Activated CD8-positive, alpha-beta memory T cell treated with anti-CD3 and anti-CD28 coated beads for 1 hour (primary cell): ENCODE results near the gene WWC2.
"Not testable (repeated sequence)": the region's sequence is repeated elsewhere in the genome, so short reads cannot be mapped to it uniquely, and the experiment has no call there.

ENCODE experiments used
- DNase-seq, 2 donors: peaks; one replicate each; pipeline ENCODE4 v3.0.0-alpha.2; 2020; ENCODE audit warnings: low read depth in 1 of 2; ENCODE audit errors: extremely low read depth in 1 of 2

The WWC2 gene

DNA sequence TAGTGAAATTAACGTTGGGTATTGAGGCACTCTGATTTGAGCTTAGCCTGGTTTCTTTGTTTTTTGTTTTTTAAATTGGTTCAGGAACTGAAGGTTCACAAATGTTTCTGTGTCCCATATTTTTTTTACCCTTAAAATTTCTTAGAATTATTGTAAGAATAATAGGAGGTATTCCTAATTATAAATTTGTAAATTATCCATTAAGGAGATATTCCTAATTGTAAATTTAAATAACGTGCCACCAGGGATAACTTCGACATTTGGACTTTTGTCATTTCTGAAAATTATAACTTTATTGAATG is 1.2 kb downstream of the WWC2 start:
- no peak for DNase-seq

DNA sequence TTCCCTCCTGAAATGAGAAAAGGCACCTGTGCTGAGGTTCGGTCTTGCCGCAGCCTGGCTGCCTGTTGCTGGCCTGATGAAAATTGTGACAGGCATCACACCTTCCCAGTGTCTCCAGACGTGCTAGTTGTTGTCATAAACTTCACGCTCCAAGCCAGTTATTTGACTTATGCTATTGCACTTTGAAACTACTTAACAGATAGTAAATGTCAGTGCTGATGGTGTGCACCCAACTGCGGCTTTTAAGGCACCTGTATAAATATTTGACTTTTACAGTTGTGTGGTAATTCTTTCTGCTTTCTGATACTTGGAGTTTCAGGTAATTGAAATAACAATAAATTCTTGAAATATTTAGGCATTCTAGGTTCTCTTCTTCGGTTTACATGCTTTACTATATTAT is 1.8 kb downstream of the WWC2 start:
- DNase-seq, result no peak

DNA sequence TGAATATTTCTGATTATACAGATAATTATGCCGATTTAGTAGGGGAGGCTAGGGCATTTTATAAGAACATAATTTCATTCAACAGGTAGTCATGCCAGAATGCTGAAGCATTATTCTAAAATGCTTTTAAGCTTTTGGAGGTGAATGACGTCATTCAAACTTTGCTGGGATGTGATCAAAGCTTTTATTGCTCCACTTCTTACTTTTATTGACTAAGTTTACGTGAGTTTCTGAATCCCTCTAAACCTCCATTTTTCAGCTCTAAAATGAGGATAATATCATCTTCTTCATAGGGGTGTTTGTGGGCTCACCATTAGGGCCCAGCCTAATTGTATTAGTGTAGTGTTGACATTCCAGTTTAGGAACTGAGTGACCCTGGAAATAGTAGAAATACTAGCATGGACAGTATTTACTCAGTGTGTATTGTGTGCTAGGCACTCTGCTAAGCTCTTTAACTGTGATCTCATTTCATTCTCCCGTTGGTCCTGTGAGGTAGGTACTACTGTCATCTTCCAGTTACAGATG is 3.0 kb downstream of the WWC2 start:
- DNase-seq, result no peak

DNA sequence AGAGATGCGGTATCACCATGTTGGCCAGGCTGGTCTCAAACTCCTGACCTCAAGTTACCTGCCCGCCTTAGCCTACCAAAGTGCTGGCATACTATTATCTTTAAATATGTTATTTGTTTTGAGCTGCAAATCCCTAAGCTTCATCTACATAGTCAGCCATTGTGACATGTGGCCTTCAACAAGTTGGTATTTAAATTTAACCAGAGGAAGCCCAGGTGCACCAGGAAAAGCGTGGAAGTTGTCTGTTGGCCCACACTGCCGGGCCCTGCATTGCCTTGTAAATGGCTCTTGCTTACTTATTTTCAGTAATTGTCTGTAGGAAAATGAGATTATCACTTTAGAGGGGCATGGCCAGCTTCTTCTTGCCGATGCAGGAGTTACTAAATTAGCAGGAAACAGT is 6.0 kb downstream of the WWC2 start:
- no peak for DNase-seq

DNA sequence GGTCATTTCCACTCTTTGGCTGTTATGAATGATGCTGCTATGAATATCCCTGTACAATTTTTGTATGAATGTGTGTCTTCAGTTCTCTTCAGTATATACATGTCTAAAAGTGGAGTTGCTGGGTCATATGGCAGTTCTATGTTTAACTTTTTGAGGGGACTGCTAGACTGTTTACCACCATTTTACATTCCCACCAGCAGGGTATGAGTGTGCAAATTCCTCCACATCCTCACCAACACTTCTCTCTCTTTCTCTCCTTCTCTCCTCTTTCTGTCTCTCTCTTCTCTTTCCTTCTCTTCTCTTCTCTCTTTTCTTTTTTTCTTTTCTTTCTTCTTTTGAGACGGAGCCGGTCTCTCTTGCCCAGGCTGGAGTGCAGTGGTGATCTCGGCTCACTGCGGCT is 7.8 kb downstream of the WWC2 start:
- no peak for DNase-seq

DNA sequence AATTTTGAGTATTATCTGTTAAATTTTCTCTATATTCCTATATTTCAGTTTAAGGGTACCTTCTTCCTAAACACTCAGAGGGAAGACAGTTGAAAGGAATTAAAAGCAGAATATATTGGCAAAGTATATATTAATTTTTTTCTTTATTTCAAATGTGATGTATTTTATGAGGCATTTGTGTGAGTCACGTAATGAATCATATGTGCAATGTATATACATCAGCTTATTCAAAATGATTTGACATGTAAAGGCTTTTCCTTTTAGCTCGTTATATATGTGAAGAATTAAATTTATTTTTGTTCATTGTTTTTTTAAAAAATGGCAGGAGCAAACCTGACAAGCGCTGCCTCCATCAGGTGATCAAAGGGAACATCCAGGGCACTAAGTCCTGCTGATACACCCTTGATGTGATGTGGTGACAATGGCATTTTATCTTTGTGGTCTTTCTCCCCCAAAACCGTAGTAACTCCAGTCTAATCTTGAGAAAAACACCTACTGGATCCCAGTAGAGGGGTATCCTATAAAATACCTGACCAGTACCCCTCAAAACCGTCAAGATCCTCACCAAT is 8.9 kb downstream of the WWC2 start:
- no peak for DNase-seq

DNA sequence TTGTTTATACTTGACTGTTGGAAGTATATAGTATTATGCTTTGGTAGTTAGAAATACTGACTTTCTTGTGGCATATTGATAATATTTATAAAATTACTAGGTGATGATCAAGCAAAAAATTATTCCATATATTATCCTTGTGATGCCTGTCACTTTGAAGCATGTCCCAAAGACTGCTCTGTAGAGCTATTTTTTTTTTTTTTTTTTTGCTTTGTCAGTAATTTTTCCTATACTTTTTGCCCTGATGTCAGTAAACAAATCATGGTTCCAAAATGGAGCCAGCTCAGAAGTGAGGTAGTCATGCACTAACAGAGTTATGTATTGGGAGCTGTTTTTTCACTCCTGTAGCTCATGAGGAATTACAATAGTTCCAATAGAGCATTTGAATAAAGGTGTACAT is 11.2 kb downstream of the WWC2 start:
- DNase-seq, result no peak

DNA sequence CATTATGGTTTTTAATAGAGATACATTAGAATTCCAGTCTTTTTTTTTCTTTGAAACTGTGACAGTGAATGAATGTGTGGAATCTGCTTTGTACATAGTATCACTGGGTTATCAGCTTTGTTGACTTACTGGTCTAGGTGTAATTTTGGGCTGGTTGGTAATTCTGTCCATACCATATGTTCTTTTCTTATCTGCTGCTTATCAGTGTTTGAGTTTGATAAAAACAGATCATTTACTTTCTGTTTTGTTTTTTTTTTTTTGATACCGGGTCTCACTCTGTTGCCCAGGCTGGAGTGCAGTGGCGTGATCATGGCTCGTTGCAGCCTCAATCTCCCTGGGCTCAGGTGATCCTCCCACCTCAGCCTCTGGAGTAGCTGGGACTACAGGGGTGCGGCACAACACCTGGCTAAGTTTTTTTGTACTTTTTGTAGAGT is 12.4 kb downstream of the WWC2 start:
- DNase-seq, result no peak

DNA sequence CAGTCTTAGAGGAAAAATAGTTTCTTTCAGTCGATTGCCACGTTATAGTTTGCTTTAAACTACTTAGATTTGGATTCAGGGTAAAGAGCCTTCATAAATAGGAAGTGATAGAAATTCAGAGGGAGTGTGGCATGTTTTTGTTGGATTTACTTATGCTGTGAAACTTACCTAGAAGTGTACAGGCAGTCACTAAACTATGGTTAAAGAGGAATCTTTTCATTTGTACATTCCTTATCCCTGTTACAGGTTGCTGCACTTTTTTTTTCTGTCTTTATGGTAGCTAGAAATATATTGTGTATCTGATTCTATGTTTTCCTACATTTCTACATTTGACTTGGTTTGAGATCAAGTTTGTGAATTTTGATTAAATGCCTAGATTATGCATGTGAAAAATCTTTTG is 19.1 kb downstream of the WWC2 start:
- no peak for DNase-seq

DNA sequence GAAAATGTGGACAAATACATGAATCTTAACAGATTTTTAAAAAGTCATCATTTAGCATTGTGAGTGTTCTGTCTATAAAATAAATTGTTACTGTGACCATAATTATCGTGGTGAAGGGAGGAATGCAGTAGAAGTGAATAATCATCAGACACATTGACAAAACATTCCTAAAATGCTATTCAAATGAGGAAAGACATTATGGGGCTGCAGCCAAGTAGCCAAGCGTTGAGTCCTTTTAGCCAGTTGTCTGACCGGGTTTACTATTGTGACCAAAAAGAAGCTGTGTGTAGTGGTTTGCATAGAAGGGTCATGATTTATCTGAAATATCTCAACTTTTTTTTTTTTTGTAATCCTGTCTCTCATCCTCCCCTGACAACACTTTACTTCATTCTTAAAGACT is 19.5 kb downstream of the WWC2 start:
- no peak for DNase-seq

DNA sequence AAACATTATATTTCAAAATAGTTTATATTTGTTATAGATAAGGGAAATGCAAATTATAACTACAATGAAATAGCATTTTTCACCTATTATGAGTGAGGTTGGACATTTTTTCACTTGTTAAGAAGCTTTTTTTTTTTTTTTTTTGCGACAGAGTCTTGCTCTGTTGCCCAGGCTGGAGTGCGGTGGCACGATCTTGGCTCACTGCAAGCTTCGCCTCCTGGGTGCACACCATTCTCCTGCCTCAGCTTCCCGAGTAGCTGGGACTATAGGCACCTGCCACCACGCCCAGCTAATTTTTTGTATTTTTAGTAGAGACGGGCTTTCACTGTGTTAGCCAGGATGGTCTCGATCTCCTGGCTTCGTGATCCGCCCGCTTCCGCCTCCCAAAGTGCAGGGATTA is 22.6 kb downstream of the WWC2 start:
- DNase-seq, result not testable (repeated sequence)

DNA sequence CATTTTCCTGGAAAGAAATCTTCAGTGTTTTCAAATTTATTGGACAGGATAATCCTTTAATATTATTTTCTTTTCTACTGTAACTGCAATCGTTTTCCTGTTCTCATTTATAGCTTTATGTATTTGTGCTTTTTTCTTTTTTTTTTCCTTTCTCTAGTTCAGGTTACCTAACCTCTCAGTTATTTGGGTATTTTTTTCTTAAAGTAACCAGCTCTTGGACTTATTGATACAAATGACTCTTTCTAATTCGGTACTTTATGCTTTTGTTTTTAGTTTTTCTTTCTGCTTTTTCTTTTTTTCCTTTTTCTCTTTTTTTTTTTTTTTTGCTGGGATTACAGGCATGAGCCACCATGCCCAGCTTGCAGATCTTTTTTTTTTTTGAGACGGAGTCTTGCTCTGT is 25.2 kb downstream of the WWC2 start:
- no peak for DNase-seq

DNA sequence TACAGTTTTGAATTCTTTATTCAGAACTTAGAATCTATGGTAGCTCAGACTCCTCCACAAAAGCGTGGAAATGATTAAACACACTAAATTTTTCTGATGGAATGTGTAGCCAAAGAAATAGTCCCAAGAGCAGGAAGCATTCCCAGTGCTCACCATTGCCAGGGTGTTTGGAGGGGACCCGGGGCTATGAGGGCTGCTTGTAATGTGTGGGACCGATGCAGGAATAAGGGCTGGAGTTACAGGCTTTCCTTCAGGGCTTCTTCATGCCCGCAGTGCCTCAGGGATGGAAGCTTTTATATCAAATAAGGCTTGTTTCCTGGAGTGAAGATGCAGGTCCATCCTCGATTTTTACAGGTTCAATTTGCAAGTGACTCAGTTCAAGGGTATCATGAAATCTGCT is 25.8 kb downstream of the WWC2 start:
- no peak for DNase-seq

DNA sequence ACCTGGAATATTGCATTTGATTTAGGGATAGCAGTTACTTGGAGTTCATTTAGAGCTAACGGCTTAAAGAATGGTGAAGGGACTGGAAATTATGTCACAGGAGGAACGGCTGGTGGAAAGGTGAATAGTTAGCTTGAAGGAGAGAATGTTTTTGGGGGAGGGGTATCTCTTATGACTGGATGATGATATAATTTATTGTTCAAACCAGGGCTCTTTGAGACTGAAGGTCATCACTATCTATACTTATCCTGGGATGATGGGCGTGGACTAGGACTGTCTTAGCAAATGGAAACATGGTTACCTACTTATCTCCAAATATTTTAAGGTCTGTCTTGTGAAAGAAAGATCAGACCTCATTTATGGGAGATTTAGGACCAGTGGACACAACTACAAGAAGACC is 30.1 kb downstream of the WWC2 start:
- no peak for DNase-seq

DNA sequence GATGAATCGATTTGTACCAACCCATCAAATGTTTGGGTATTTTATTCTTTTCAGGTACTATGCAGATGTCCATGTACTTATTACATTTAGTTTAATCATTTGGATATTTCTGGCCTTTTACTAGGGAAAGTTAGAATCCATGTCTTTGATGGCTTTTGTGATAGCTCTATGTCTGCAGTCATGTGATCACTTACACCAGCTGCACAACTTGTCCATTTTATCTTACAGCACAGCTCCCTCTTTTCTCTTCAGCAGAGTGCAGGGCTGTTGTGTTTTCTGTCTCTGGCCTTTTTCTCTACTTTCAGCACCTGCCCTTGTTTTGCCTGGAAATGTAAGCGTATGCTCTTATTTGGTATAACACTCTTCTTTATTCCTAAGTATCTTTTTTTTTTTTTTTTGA is 30.6 kb downstream of the WWC2 start:
- DNase-seq, result no peak

DNA sequence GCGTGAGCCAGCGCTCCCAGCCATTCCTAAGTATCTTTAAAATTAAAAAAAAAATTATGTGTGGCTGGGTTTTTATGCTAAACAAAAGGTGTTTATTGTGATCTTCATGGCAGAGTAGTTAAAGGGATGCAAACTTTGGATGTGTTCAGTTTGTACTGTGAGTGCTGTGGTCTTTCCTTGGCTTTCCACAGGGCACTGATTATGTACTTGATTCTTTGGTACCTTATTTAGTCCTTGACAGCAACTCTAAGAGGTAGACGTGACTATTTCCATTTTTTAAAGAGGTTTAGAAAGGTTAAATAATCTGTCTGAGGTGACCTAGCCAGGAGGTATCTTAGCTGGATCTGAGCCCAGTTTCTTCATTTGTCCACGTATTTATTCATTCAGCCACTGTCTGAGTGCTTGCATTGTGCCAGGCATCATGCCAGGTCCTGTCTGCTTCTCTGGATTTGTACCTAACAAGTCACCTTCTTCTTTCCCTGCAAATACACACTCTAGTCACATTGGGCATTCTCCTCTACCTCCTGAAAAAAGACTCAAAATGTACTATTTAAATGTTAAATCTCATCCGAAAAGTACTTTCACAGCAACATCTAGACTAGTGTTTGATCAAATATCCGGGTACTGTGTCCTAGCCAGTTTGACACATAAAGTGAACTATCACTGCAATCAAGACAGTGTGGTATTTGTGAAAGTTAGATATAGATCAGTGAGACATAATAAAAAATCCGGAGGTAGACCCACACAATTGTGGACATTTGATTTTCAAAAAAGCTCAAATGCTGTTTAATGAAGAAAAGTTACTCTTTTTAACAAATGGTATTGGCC is 31.5 kb downstream of the WWC2 start:
- DNase-seq, result no peak

DNA sequence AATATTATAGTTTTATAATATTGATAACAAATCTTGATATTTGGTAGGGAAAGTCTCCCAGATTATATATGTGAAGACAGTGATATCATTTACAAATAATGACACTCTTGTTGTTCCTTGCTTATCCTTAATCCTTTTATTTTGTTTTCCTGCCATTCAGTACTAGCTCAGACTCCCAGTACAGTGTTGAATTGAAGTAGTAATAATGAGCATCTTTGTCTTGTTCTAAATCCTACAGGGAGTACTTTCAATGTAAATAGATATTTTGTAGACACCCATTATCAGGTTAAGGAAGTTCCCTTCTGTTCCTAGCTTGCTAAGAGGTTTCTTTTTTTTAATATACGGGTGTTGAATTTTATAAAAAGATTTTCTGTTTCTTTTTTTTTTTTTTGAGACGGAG is 33.0 kb downstream of the WWC2 start:
- DNase-seq, result no peak

DNA sequence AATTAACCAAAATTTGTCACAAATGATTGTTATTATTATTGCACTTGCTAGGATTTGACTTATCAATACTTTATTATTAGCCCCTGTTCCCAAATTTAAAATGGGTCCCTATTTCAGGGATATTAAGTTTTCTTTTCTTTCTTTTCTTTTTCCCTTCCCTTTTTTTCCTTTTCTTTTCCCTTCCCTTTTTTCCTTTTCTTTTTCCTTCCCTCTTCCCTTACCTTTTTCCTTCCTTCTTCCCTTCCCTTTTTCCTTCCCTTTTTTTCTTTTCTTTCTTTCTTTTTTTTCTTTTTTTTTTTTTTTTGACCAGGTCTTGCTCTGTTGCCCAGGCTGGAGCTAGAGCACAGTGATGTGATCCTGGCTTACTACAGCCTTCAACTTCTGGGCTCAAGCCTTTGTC is 33.8 kb downstream of the WWC2 start:
- no peak for DNase-seq

DNA sequence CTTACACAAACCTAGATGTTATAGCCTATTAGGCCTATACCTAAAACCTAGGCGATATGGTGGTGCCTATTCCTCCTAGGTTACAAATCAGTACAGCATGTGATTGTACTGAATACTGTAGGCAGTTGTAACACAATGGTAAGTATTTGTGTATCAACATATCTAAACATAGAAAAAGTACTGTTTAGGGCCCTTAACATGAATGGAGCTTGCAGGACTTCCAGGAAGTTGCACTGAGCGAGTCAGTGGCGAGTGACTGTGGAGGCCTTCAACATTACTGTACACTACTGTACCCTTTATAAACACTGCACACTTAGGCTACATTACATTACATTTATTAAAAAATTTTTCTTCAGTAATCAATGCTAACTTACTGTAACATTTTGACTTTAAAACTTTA is 37.8 kb downstream of the WWC2 start:
- DNase-seq, result no peak

DNA sequence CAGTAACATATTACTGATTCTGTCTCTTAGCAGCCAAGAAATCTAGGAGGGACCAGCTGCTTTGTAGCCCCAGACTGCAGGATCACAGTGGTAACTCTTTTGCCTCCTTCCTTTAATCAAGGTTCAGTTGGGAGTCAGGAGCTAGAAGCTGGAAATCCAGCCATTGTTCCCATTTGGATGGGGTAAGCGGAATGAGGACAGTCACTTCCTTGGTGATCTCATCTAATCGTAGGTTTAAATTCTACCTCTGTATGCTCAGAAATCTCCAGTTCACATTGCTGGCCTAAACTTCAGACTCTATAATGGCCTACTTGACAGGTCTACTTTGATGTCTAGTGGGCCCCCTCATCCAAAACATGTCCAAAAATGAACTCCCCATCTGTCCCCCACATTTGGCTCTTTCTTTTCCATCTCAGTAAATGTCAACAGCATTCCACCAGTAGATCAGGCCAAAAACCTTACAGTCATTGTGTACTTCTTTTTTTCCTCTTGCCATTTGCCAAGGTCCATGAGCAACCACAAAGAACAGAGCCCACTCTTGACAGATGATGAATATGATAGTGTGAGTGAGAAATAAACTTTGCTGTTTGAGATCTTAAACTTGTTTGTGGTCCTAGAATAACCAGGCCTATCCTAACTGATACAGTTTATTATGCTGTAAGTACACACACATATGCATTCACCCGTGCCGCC is 40.1 kb downstream of the WWC2 start:
- no peak for DNase-seq

DNA sequence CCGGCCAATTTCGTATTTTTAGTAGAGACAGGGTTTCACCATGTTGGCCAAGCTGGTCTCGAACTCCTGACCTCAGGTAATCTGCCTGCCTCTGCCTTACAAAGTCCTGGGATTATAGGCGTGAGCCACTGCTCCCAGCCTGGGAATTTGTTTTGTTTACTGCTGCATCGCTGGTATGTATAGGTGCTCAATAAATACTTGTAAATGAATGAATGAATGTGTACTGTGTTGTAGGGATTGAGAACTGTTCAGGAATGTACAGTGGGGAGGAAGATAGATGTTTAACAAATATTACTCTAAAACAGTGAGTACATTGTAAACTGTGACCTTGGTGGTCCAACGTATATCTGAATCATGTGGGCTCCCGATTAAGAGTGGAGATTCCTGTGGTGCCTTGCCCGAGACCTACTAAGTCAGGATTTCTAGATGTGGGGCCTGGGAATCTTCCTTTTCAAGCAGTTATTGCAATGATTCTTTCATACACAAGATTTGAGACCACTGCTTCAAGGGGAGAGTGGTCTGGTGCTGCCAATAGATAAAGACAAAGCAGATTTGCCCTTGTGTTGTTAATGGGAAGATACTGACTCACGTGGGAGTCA is 41.0 kb downstream of the WWC2 start:
- DNase-seq, result no peak

DNA sequence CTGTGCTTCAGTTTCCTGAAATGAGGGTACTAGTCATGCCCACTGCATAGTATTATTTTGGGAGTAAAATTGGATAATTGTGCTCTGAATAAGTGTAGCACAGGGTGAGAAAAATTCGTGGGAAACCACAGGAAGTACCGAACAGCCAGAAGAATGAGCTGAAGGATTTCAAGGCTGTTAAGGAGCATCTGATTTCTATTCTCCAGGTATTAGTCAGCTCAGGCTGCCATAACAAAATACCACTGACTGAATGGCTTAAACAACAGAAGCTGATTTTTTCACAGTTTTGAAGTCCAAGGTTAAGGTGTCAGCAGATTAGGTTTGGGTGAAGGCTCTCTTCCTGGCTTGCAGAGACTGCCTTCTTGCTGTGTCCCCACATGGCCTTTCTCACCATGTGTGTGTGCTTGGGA is 41.9 kb downstream of the WWC2 start:
- DNase-seq, result no peak
